Measurements from ENCODE around the gene CDKN2B-AS1.

GRCh38 chr9:22055090-22055489 is 60.5 kb downstream of the CDKN2B-AS1 start:
- no peak for TF ChIP-seq CTCF (IDR thresholded peaks at IDR 0.05 in 8 of 11, conservative IDR thresholded peaks at IDR 0.05 in 3 of 11)
- TF ChIP-seq POLR2A (IDR thresholded peaks at IDR 0.05), result no peak
- no peak for TF ChIP-seq POLR2AphosphoS5 (IDR thresholded peaks at IDR 0.05)
